GM19238 (cell line): ENCODE data around the gene AMPD3.
A peak's percentile ranks its signal among the peaks of the same experiment; 100 is the strongest.

ENCODE experiments used
- DNase-seq: peaks from one replicate; pipeline ENCODE4 v3.0.0; 2011; ENCODE audit warnings: low spot score; ENCODE audit not compliant: insufficient read length

Gene AMPD3

GRCh38 chr11:10454878-10455631, at the start of gene AMPD3:
AMPD3 (plus strand) TSS chr11:10455264; CDS start chr11:10461520, 6,256 bp downstream.
- no peak for DNase-seq

- DNase-seq, result peak; percentile 19
These were observed 49.0 kb upstream of the AMPD3 start for GRCh38 chr11:10405865-10406592.

GRCh38 chr11:10407055-10407454, 48.0 kb upstream of the AMPD3 start:
- DNase-seq, result no peak

- no peak for DNase-seq
These were observed 47.0 kb upstream of the AMPD3 start for GRCh38 chr11:10407749-10408685.

- no peak for DNase-seq
These were observed 45.8 kb upstream of the AMPD3 start for GRCh38 chr11:10409207-10409661.

- no peak for DNase-seq
These were observed 44.8 kb upstream of the AMPD3 start for GRCh38 chr11:10410106-10410843.

- no peak for DNase-seq
These were observed 44.2 kb upstream of the AMPD3 start for GRCh38 chr11:10410844-10411200.

- DNase-seq, result no peak
These were observed 42.8 kb upstream of the AMPD3 start for GRCh38 chr11:10412266-10412665.

GRCh38 chr11:10413268-10413667, 41.8 kb upstream of the AMPD3 start:
- no peak for DNase-seq

GRCh38 chr11:10414181-10414580, 40.9 kb upstream of the AMPD3 start:
- no peak for DNase-seq

- DNase-seq, result no peak
These were observed 40.4 kb upstream of the AMPD3 start for GRCh38 chr11:10414659-10415058.

- DNase-seq, result no peak
These were observed 39.2 kb upstream of the AMPD3 start for GRCh38 chr11:10415817-10416392.

GRCh38 chr11:10418259-10418949, 36.7 kb upstream of the AMPD3 start:
- no peak for DNase-seq

GRCh38 chr11:10418950-10419310, 36.1 kb upstream of the AMPD3 start:
- DNase-seq, result no peak

GRCh38 chr11:10426475-10426874, 28.6 kb upstream of the AMPD3 start:
- no peak for DNase-seq

- no peak for DNase-seq
These were observed 26.6 kb upstream of the AMPD3 start for GRCh38 chr11:10428453-10428852.

GRCh38 chr11:10429526-10429925, 25.5 kb upstream of the AMPD3 start:
- no peak for DNase-seq

GRCh38 chr11:10432493-10432892, 22.6 kb upstream of the AMPD3 start:
- DNase-seq, result no peak

- DNase-seq, result no peak
These were observed 22.1 kb upstream of the AMPD3 start for GRCh38 chr11:10432971-10433370.

- DNase-seq, result no peak
These were observed 18.8 kb upstream of the AMPD3 start for GRCh38 chr11:10436224-10436623.
